Ovary (tissue), 9 donors: ENCODE measurements around the gene SOX18. TPM values are rescaled to one million over a fixed set of nuclear protein-coding genes. Genes with fewer than 3 reads are reported as not detected.
"Not testable (repeated sequence)": the region's sequence is repeated elsewhere in the genome, so short reads cannot be mapped to it uniquely, and the experiment has no call there.

Source experiments
- DNase-seq, 5 donors: peaks; one replicate each; pipeline ENCODE4 v3.0.0-alpha.2; 2019 to 2020
- H3K27ac ChIP-seq, 2 donors: fragments of 200-600 bp; one replicate each; pipeline versions ENCODE4 v1.5.1 to v1.8.0; 2019 to 2022
- H3K27me3 ChIP-seq: fragments of 200-600 bp; one replicate; pipeline ENCODE4 v1.8.0; 2022
- H3K36me3 ChIP-seq: fragments of 200-600 bp; sonication (generic); one replicate; pipeline ENCODE4 v1.5.1; 2019
- H3K4me1 ChIP-seq: one replicate; pipeline ENCODE4 v1.8.1; 2013; ENCODE audit warnings: mild to moderate bottlenecking, moderate library complexity; ENCODE audit not compliant: insufficient read depth
- H3K4me3 ChIP-seq: fragments of 200-600 bp; sonication (generic); one replicate; pipeline ENCODE4 v1.5.1; 2017
- H3K9me3 ChIP-seq, 2 donors: fragments of 200-600 bp in 1 of 2; sonication (generic) in 1 of 2; one replicate each; pipeline versions ENCODE4 v1.5.1 to v1.8.1; 2013 to 2019; ENCODE audit warnings: mild to moderate bottlenecking in 1 of 2, moderate library complexity in 1 of 2
- EP300 ChIP-seq: sonication (generic); formaldehyde crosslinking; IDR thresholded peaks from one replicate; pipeline ENCODE4 v1.6.1; 2017; ENCODE audit warnings: antibody characterized with exemption
- POLR2A ChIP-seq: fragments of 450-650 bp; IDR thresholded peaks from one replicate; pipeline ENCODE4 v1.6.1; 2017; ENCODE audit warnings: antibody characterized with exemption, mild to moderate bottlenecking, moderate library complexity
- WGBS, 3 donors: extraction: QIAGEN DNeasy Blood & Tissue Kit in 1 of 3; methylation state at CpG; one replicate each; pipeline versions ENCODE4 v1.1.5 to v1.1.7; 2013 to 2017; 5-methylcytosine and 5-hydroxymethylcytosine counted together
- intact Hi-C, 4 donors: fragments of 100-400 bp; cut with DNase I; formaldehyde crosslinking; loops; one replicate each; pipeline versions ENCODE4 v1.11.0 to v1.15.1; 2022 to 2023
- polyA plus RNA-seq, 2 donors: library from polyadenylated mRNA; stranded (reverse); fragments of 200-250 nt in 1 of 2; fragments of 350-450 nt in 1 of 2; fragmentation: Illumina TruSeq in 1 of 2; extraction: RNeasy Lipid Tissue Mini Kit (QIAGEN cat#74804) in 1 of 2; gene quantifications; one replicate each; pipeline ENCODE4 v1.2.3, GENCODE V29; 2013 to 2014
- total RNA-seq, 7 donors: library from RNA; depleted of rRNA in 2 of 7; stranded (reverse); fragments of >200 nt in 2 of 7; fragmentation: NEBNext Ultra II Directional in 3 of 7; extraction: Animal tissue kit (Norgen Biotek cat#: 25700) in 3 of 7; gene quantifications; one replicate each; pipeline versions ENCODE4 v1.1.0 to v1.2.4, GENCODE V29; 2016 to 2023
- TF ChIP-seq, protein P1 (sequence below), 3 donors: fragments of 450-650 bp in 2 of 3; fragments of 200-600 bp in 1 of 3; IDR thresholded peaks; one replicate each; pipeline versions ENCODE4 v1.5.1 to v1.8.0; 2016 to 2022; ENCODE audit warnings: antibody characterized with exemption in 3 of 3, mild to moderate bottlenecking in 1 of 3
- donor health status: DM: no; HTN: no; CAD: no; lungs with moderate emphysema.
- donor health status: DM: no; HTN: no; CAD: no.
- donor health status: Bipolar disorder and iron deficiency.
- donor health status: DM: yes; HTN: yes; CAD: no.
- donor health status: DM: no; HTN: no; CAD: no.
- donor health status: DM: yes; HTN: yes; CAD: no.

SOX18 gene
- total and polyA plus RNA-seq, 9 donors = 2.0 to 63.8 (median 12.8) TPM

DNA sequence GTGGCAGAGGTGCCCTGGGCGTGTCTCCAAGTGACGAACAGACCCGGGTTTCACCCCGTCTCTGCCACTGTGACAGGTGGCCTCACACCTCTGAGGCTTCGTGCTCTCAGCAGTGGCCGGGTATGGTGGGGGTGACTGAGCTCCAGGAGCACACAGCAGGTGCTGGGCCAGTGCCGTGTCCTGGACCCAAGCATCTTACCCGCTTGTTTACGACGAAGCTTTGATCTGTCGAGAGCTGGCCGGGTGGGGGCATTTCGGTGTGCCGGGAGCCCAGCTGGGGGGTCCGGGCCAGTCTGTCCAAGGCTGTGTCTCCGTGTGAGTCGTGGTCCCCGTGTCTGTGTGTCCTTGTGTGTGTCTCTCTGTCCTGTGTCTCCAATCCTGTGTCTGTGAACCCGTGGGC is 41.9 kb upstream of the SOX18 start:
- Histone ChIP-seq H3K4me1 (no peaks in the 10 kb centered on the region), H3K27ac (no peak overlapping the region), H3K4me3 (no peak overlapping the region), H3K27me3 (no peaks in the 10 kb centered on the region), H3K36me3 (no peaks in the 10 kb centered on the region), H3K9me3 (no peaks in the 10 kb centered on the region)
- no peak for DNase-seq
- TF ChIP-seq POLR2A = no peak
- TF ChIP-seq EP300 = no peak
- TF ChIP-seq, protein P1, sequence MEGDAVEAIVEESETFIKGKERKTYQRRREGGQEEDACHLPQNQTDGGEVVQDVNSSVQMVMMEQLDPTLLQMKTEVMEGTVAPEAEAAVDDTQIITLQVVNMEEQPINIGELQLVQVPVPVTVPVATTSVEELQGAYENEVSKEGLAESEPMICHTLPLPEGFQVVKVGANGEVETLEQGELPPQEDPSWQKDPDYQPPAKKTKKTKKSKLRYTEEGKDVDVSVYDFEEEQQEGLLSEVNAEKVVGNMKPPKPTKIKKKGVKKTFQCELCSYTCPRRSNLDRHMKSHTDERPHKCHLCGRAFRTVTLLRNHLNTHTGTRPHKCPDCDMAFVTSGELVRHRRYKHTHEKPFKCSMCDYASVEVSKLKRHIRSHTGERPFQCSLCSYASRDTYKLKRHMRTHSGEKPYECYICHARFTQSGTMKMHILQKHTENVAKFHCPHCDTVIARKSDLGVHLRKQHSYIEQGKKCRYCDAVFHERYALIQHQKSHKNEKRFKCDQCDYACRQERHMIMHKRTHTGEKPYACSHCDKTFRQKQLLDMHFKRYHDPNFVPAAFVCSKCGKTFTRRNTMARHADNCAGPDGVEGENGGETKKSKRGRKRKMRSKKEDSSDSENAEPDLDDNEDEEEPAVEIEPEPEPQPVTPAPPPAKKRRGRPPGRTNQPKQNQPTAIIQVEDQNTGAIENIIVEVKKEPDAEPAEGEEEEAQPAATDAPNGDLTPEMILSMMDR (IDR thresholded peaks at IDR 0.05) = no peak
- intact Hi-C loops = no loop called here
- WGBS, 3 donors = 49 to 72% (median 62%) methylated on average over 7 to 19 of the region's 19 CpGs

GRCh38 chr20:64090165-64090564 is 40.7 kb upstream of the SOX18 start:
- 50 to 54% (median 52%) methylated on average over 10 of the region's 10 CpGs for WGBS, 3 donors

GRCh38 chr20:64088586-64088985 is 39.1 kb upstream of the SOX18 start:
- H3K27me3 ChIP-seq, H3K9me3 ChIP-seq, intact Hi-C loops, H3K4me3 ChIP-seq, H3K4me1 ChIP-seq, H3K36me3 ChIP-seq, DNase-seq, H3K27ac ChIP-seq: not testable (repeated sequence)

More at GRCh38 chr20:64090165-64090564, 40.7 kb upstream of the SOX18 start:
- Histone ChIP-seq H3K27me3 (no peaks in the 10 kb centered on the region), H3K4me1 (no peaks in the 10 kb centered on the region), H3K27ac (no peak overlapping the region), H3K4me3 (no peak overlapping the region), H3K36me3 (no peaks in the 10 kb centered on the region), H3K9me3 (no peaks in the 10 kb centered on the region)
- TF ChIP-seq, protein P1 (IDR thresholded peaks at IDR 0.05) = no peak
- TF ChIP-seq EP300 = no peak
- intact Hi-C loops = no loop called here
- no peak for DNase-seq

- H3K4me1 ChIP-seq, intact Hi-C loops, H3K27ac ChIP-seq, H3K36me3 ChIP-seq, DNase-seq, H3K27me3 ChIP-seq, H3K4me3 ChIP-seq, H3K9me3 ChIP-seq: not testable (repeated sequence)
- WGBS, 3 donors = 95 to 99% (median 96%) methylated on average over 6 to 10 of the region's 36 CpGs
Measured at GRCh38 chr20:64087226-64087825, 37.9 kb upstream of the SOX18 start.

- Histone ChIP-seq H3K36me3 (no peaks in the 10 kb centered on the region), H3K9me3 (no peaks in the 10 kb centered on the region), H3K27ac (no peak overlapping the region), H3K4me1 (no peaks in the 10 kb centered on the region), H3K4me3 (no peak overlapping the region), H3K27me3 (no peaks in the 10 kb centered on the region)
- WGBS, 3 donors = 87 to 90% (median 90%) methylated on average over 8 of the region's 11 CpGs
- no peak for DNase-seq
- TF ChIP-seq POLR2A (no peak), EP300 (no peak)
- TF ChIP-seq, protein P1 (IDR thresholded peaks at IDR 0.05) = no peak
- intact Hi-C loops = no loop called here
Measured at GRCh38 chr20:64086801-64087200, 37.4 kb upstream of the SOX18 start.
